Neutrophil (primary cell): ENCODE measurements around the gene ITGA7.

ENCODE experiments used
- H3K27ac ChIP-seq: fragments of 200-600 bp; sonication (generic); 2 replicates; pipeline ENCODE4 v1.5.1; 2016; ENCODE audit warnings: mild to moderate bottlenecking, moderate library complexity
- H3K27me3 ChIP-seq: fragments of 200-600 bp; sonication (generic); 2 replicates; pipeline ENCODE4 v1.6.0; 2016; ENCODE audit warnings: mild to moderate bottlenecking
- H3K36me3 ChIP-seq: fragments of 200-600 bp; sonication (generic); 2 replicates; pipeline ENCODE4 v1.5.1; 2017
- H3K4me1 ChIP-seq, 2 experiments: fragments of 200-600 bp in 1 of 2; sonication (generic) in 1 of 2; 1 replicate in 1 of 2; 2 replicates in 1 of 2; pipeline versions ENCODE4 v1.5.1 to v1.6.1; 2013 to 2016; ENCODE audit warnings: low read depth in 1 of 2, low read length in 1 of 2, mild to moderate bottlenecking in 1 of 2, moderate library complexity in 1 of 2; ENCODE audit not compliant: control insufficient read depth in 1 of 2, insufficient read depth in 1 of 2
- H3K4me3 ChIP-seq, 2 experiments: fragments of 200-600 bp in 1 of 2; sonication (generic) in 1 of 2; 1 replicate in 1 of 2; 2 replicates in 1 of 2; pipeline ENCODE4 v1.5.1; 2013 to 2016; ENCODE audit warnings: low read depth in 1 of 2, low read length in 1 of 2, mild to moderate bottlenecking in 1 of 2, moderate library complexity in 1 of 2
- H3K9me3 ChIP-seq: fragments of 200-600 bp; sonication (generic); 2 replicates; pipeline ENCODE4 v1.5.1; 2016
- CTCF ChIP-seq: fragments of 200-600 bp; sonication (generic); IDR thresholded peaks from 2 replicates; pipeline ENCODE4 v1.5.1; 2016; ENCODE audit warnings: antibody characterized with exemption

The ITGA7 gene

GRCh38 chr12:55696141-55696540 lies 11.6 kb downstream of the ITGA7 start:
- Histone ChIP-seq H3K27me3 (no peaks in the 10 kb centered on the region), H3K36me3 (no peaks in the 10 kb centered on the region), H3K9me3 (no peaks in the 10 kb centered on the region), H3K4me3 (no peak overlapping the region), H3K27ac (no peak overlapping the region), H3K4me1 (no peaks in the 10 kb centered on the region)
- TF ChIP-seq CTCF: no peak

- Histone ChIP-seq H3K4me3 (no peak overlapping the region), H3K27ac (no peak overlapping the region), H3K4me1 (no peaks in the 10 kb centered on the region), H3K9me3 (no peaks in the 10 kb centered on the region), H3K27me3 (no peaks in the 10 kb centered on the region), H3K36me3 (no peaks in the 10 kb centered on the region)
- no peak for TF ChIP-seq CTCF
These were observed 12.4 kb downstream of the ITGA7 start for GRCh38 chr12:55695349-55695748.

- TF ChIP-seq CTCF: no peak
- Histone ChIP-seq H3K27me3 (no peaks in the 10 kb centered on the region), H3K36me3 (no peaks in the 10 kb centered on the region), H3K27ac (no peak overlapping the region), H3K4me3 (no peak overlapping the region), H3K9me3 (no peaks in the 10 kb centered on the region), H3K4me1 (no peaks in the 10 kb centered on the region)
These were observed 13.1 kb downstream of the ITGA7 start for GRCh38 chr12:55694651-55695050.

- no peaks in the 10 kb centered on the region for H3K9me3 ChIP-seq
- H3K4me1 ChIP-seq: no peaks in the 10 kb centered on the region
- no peaks in the 10 kb centered on the region for H3K36me3 ChIP-seq
- no peak overlapping the region for H3K4me3 ChIP-seq
- H3K27me3 ChIP-seq: no peaks in the 10 kb centered on the region
- TF ChIP-seq CTCF: no peak
- H3K27ac ChIP-seq: no peak overlapping the region
These were observed 13.6 kb downstream of the ITGA7 start for GRCh38 chr12:55694188-55694515.

GRCh38 chr12:55693323-55694187 lies 14.1 kb downstream of the ITGA7 start:
- no peaks in the 10 kb centered on the region for H3K27me3 ChIP-seq
- no peaks in the 10 kb centered on the region for H3K4me1 ChIP-seq
- no peaks in the 10 kb centered on the region for H3K36me3 ChIP-seq
- no peak for TF ChIP-seq CTCF
- H3K9me3 ChIP-seq: no peaks in the 10 kb centered on the region
- H3K4me3 ChIP-seq: no peak overlapping the region
- H3K27ac ChIP-seq: no peak overlapping the region
